HEK293 (cell line): ENCODE results near the gene ULBP3.

ENCODE experiments used
- CTCF ChIA-PET: fragments of 350-600 bp; formaldehyde crosslinking; extraction: SDS; loops from one replicate; lab custom pipeline; 2021; ENCODE audit warnings: antibody characterized with exemption; lab: Yijun Ruan, JAX
- POLR2A ChIA-PET: fragments of 300-600 bp; formaldehyde crosslinking; extraction: SDS; loops from one replicate; lab custom pipeline; 2020; ENCODE audit warnings: antibody characterized with exemption, inconsistent platforms; lab: Yijun Ruan, JAX
- H3K27ac ChIP-seq: fragments of 200-500 bp; sonication (Bioruptor generic); 2 replicates; pipeline ENCODE4 v1.5.1; 2014; ENCODE audit warnings: low read depth, low read length, control low read depth, inconsistent platforms; ENCODE audit errors: extremely low read depth
- H3K36me3 ChIP-seq, 2 experiments: fragments of 200-500 bp in 1 of 2; sonication (Bioruptor generic) in 1 of 2; 1 replicate in 1 of 2; 2 replicates in 1 of 2; pipeline ENCODE4 v1.5.1; 2014 to 2017; ENCODE audit warnings: inconsistent platforms in 2 of 2, low read length in 2 of 2; ENCODE audit not compliant: control insufficient read depth in 2 of 2, insufficient read depth in 1 of 2
- H3K4me1 ChIP-seq: fragments of 200-500 bp; sonication (Bioruptor generic); 2 replicates; pipeline ENCODE4 v1.5.1; 2014; ENCODE audit warnings: mild to moderate bottlenecking, low read length, inconsistent platforms; ENCODE audit not compliant: control insufficient read depth, insufficient read depth
- H3K4me3 ChIP-seq: 2 replicates; pipeline ENCODE4 v1.5.1; 2011; ENCODE audit warnings: low read depth, mild to moderate bottlenecking, control low read depth, low read length, moderate library complexity
- H3K9me3 ChIP-seq: fragments of 200-500 bp; sonication (Bioruptor generic); 2 replicates; pipeline ENCODE4 v1.5.1; 2014; ENCODE audit warnings: low read depth, low read length, inconsistent platforms; ENCODE audit not compliant: control insufficient read depth, insufficient read depth
- BCL11B ChIP-seq: fragments of 450-650 bp; formaldehyde crosslinking; IDR thresholded peaks from 2 replicates; pipeline ENCODE4 v1.5.1; 2016; ENCODE audit warnings: low read depth, missing biosample characterization, missing genetic modification characterization
- GLI4 ChIP-seq: fragments of 450-650 bp; formaldehyde crosslinking; IDR thresholded peaks from 2 replicates; pipeline ENCODE4 v1.5.1; 2016; ENCODE audit warnings: missing biosample characterization, missing genetic modification characterization
- GLIS1 ChIP-seq: fragments of 450-650 bp; formaldehyde crosslinking; IDR thresholded peaks from 2 replicates; pipeline ENCODE4 v1.5.1; 2016; ENCODE audit warnings: missing biosample characterization, missing genetic modification characterization
- HOXC10 ChIP-seq: sonication (generic); formaldehyde crosslinking; IDR thresholded peaks from 2 replicates; pipeline ENCODE4 v1.8.1; 2023; ENCODE audit warnings: mild to moderate bottlenecking, missing genetic modification reagents
- KLF9 ChIP-seq: fragments of 450-650 bp; formaldehyde crosslinking; IDR thresholded peaks from 2 replicates; pipeline ENCODE4 v1.5.1; 2016; ENCODE audit warnings: missing biosample characterization, missing genetic modification characterization, low read depth
- MEIS1 ChIP-seq: sonication (generic); formaldehyde crosslinking; IDR thresholded peaks from 2 replicates; pipeline ENCODE4 v1.8.1; 2022; ENCODE audit warnings: missing genetic modification reagents, mild to moderate bottlenecking, borderline replicate concordance
- SALL2 ChIP-seq: fragments of 450-650 bp; formaldehyde crosslinking; IDR thresholded peaks from 2 replicates; pipeline ENCODE4 v1.5.0; 2017; ENCODE audit warnings: missing biosample characterization, mild to moderate bottlenecking, missing genetic modification characterization, borderline replicate concordance
- SP2 ChIP-seq: fragments of 450-650 bp; formaldehyde crosslinking; IDR thresholded peaks from 2 replicates; pipeline ENCODE4 v1.5.1; 2016; ENCODE audit warnings: missing biosample characterization, missing genetic modification characterization
- ZBTB20 ChIP-seq: fragments of 450-650 bp; formaldehyde crosslinking; IDR thresholded peaks from 2 replicates; pipeline ENCODE4 v1.5.1; 2016; ENCODE audit warnings: missing biosample characterization, missing genetic modification characterization
- ZNF114 ChIP-seq: fragments of 450-650 bp; formaldehyde crosslinking; IDR thresholded peaks from 2 replicates; pipeline ENCODE4 v1.5.0; 2017; ENCODE audit warnings: missing biosample characterization, missing genetic modification characterization
- ZNF133 ChIP-seq: fragments of 450-650 bp; formaldehyde crosslinking; IDR thresholded peaks from 2 replicates; pipeline ENCODE4 v1.5.1; 2016; ENCODE audit warnings: missing biosample characterization, missing genetic modification characterization
- ZNF37A ChIP-seq: fragments of 450-650 bp; IDR thresholded peaks from 2 replicates; pipeline ENCODE4 v1.5.1; 2018; ENCODE audit warnings: missing biosample characterization, missing genetic modification characterization
- ZNF501 ChIP-seq: fragments of 450-650 bp; formaldehyde crosslinking; IDR thresholded peaks from 2 replicates; pipeline ENCODE4 v1.5.1; 2016; ENCODE audit warnings: missing biosample characterization, missing genetic modification characterization
- ZNF514 ChIP-seq: fragments of 450-650 bp; formaldehyde crosslinking; IDR thresholded peaks from 2 replicates; pipeline ENCODE4 v1.5.1; 2016; ENCODE audit warnings: missing biosample characterization, missing genetic modification characterization
- ZNF558 ChIP-seq: fragments of 450-650 bp; formaldehyde crosslinking; IDR thresholded peaks from 2 replicates; pipeline ENCODE4 v1.5.1; 2016; ENCODE audit warnings: missing biosample characterization, missing genetic modification characterization
- ZNF626 ChIP-seq: fragments of 450-650 bp; sonication (Bioruptor Pico); formaldehyde crosslinking; IDR thresholded peaks from 2 replicates; pipeline ENCODE4 v1.5.1; 2018; ENCODE audit warnings: missing biosample characterization, missing genetic modification characterization, inconsistent platforms
- ZNF660 ChIP-seq: fragments of 450-650 bp; IDR thresholded peaks from 2 replicates; pipeline ENCODE4 v1.5.1; 2018; ENCODE audit warnings: missing biosample characterization, mild to moderate bottlenecking, missing genetic modification characterization
- ZNF768 ChIP-seq: fragments of 450-650 bp; formaldehyde crosslinking; IDR thresholded peaks from 2 replicates; pipeline ENCODE4 v1.5.1; 2018; ENCODE audit warnings: missing biosample characterization, mild to moderate bottlenecking, missing genetic modification characterization
- ZNF837 ChIP-seq: fragments of 450-650 bp; formaldehyde crosslinking; IDR thresholded peaks from 2 replicates; pipeline ENCODE4 v1.5.1; 2016; ENCODE audit warnings: missing biosample characterization, missing genetic modification characterization
- ZXDB ChIP-seq: fragments of 450-650 bp; formaldehyde crosslinking; IDR thresholded peaks from 2 replicates; pipeline ENCODE4 v1.5.1; 2016; ENCODE audit warnings: missing biosample characterization, missing genetic modification characterization
- TF ChIP-seq, protein P1 (sequence below): fragments of 450-650 bp; formaldehyde crosslinking; IDR thresholded peaks from 2 replicates; pipeline ENCODE4 v1.5.1; 2016; ENCODE audit warnings: missing biosample characterization, missing genetic modification characterization
- TF ChIP-seq, protein P2 (sequence below): fragments of 450-650 bp; formaldehyde crosslinking; IDR thresholded peaks from 2 replicates; pipeline ENCODE4 v1.5.1; 2016; ENCODE audit warnings: missing biosample characterization, missing genetic modification characterization
- TF ChIP-seq, protein P3 (sequence below): fragments of 450-650 bp; formaldehyde crosslinking; IDR thresholded peaks from 2 replicates; pipeline ENCODE4 v1.5.0; 2017; ENCODE audit warnings: missing biosample characterization, missing genetic modification characterization, borderline replicate concordance
- TF ChIP-seq, protein P4 (sequence below): fragments of 450-650 bp; formaldehyde crosslinking; IDR thresholded peaks from 2 replicates; pipeline ENCODE4 v1.5.1; 2016; ENCODE audit warnings: missing biosample characterization, missing genetic modification characterization
- TF ChIP-seq, protein P5 (sequence below): fragments of 450-650 bp; formaldehyde crosslinking; IDR thresholded peaks from 2 replicates; pipeline ENCODE4 v1.5.1; 2016; ENCODE audit warnings: missing biosample characterization, missing genetic modification characterization
- TF ChIP-seq, protein P6 (sequence below): fragments of 450-650 bp; formaldehyde crosslinking; IDR thresholded peaks from 2 replicates; pipeline ENCODE4 v1.5.1; 2016; ENCODE audit warnings: missing biosample characterization, missing genetic modification characterization

Gene ULBP3

DNA sequence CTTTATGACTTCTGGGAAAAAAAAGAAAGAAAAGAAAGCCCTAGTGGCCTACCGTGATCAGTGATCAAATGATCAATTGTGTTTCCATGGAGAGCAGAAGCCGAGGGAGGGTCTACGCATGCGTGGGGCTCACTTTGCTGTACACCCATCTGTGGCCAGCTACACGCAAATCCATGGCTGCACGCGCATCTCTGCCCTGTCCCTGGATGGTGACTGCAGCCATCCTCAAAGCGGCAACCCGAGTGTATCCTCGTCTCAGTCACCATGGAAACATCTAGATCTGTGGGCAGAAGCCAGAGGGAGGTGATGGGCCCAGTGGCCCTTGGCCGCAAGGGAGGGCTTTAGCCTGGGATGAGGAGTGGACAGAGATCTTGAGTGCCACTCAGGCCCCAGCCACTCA, 785 bp upstream of the ULBP3 start:
- H3K9me3 ChIP-seq = no peaks in the 10 kb centered on the region
- POLR2A ChIA-PET = no interaction called here

DNA sequence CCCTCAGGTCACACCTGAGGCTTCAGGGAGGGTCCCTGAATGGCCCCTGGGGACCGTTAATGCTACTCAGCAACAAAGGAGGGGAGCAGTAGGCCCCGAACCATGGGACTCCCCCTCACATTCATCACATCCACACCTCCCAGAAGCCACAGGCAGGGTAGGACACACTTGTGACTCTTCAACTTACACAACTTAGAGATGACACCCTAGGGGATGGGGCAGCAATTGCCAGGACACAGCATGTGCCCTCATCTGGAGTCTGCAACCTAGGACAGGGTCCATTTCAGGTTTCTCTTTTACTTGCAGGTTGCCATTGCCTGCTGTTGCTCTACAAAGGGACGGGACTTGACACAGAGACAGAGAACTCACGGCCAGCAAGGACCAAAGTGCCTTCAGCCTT, 770 bp downstream of the ULBP3 start:
- POLR2A ChIA-PET = interaction anchor here (1.2 to 3.1 kb wide), 3 partner anchors 15 to 78 kb away, joined by 4 to 24 read pairs (median 5); partner anchors contain the start of gene PPP1R14C
- Histone ChIP-seq H3K4me1 (peaks cover 6% of the 10 kb centered on the region; the same call in 1 of the 2 replicates), H3K9me3 (no peaks in the 10 kb centered on the region), H3K27ac (no peak overlapping the region; the same call in 1 of the 2 replicates), H3K36me3 (peaks cover 0 to 35% of the 10 kb centered on the region in 2 experiments; a peak in 1 of 3 replicates), H3K4me3 (peak overlapping the region; percentile 70)
- no peak for TF ChIP-seq SP2 (tag by site-specific recombination)
- TF ChIP-seq GLI4 (tag by site-specific recombination) = no peak
- TF ChIP-seq SALL2 = no peak
- no peak for TF ChIP-seq MEIS1
- peak; percentile 57; the same call in 1 of the 2 replicates for TF ChIP-seq GLIS1 (tag by site-specific recombination)
- TF ChIP-seq, protein P1, sequence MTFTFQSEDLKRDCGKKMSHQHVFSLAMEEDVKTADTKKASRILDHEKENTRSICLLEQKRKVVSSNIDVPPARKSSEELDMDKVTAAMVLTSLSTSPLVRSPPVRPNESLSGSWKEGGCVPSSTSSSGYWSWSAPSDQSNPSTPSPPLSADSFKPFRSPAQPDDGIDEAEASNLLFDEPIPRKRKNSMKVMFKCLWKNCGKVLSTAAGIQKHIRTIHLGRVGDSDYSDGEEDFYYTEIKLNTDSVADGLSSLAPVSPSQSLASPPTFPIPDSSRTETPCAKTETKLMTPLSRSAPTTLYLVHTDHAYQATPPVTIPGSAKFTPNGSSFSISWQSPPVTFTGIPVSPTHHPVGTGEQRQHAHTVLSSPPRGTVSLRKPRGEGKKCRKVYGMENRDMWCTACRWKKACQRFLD (tag by site-specific recombination) = no peak
- CTCF ChIA-PET = interaction anchor here (0.8 to 6.8 kb wide), 5 partner anchors 12 to 269 kb away, joined by 3 to 57 read pairs (median 4); no protein-coding TSS in a partner anchor

More for the DNA sequence above, 785 bp upstream of the ULBP3 start:
- Histone ChIP-seq H3K4me1 (peaks cover 6% of the 10 kb centered on the region; the same call in 1 of the 2 replicates), H3K36me3 (peaks cover 0 to 19% of the 10 kb centered on the region in 2 experiments; a peak in 1 of 3 replicates), H3K4me3 (no peak overlapping the region), H3K27ac (no peak overlapping the region)
- CTCF ChIA-PET = interaction anchor here (0.6 to 6.8 kb wide), 5 partner anchors 10 to 931 kb away, joined by 4 to 57 read pairs (median 4); partner anchors contain the start of gene ULBP1
- TF ChIP-seq ZNF501 (tag by site-specific recombination) = no peak
- TF ChIP-seq ZNF114 (tag by site-specific recombination) = no peak
- TF ChIP-seq BCL11B (tag by site-specific recombination) = no peak
- no peak for TF ChIP-seq ZNF514 (tag by site-specific recombination)
- TF ChIP-seq, protein P2, sequence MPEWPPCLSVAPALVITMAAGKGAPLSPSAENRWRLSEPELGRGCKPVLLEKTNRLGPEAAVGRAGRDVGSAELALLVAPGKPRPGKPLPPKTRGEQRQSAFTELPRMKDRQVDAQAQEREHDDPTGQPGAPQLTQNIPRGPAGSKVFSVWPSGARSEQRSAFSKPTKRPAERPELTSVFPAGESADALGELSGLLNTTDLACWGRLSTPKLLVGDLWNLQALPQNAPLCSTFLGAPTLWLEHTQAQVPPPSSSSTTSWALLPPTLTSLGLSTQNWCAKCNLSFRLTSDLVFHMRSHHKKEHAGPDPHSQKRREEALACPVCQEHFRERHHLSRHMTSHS (tag by site-specific recombination) = no peak
- TF ChIP-seq ZNF660 (tag by site-specific recombination) = no peak
- TF ChIP-seq, protein P3, sequence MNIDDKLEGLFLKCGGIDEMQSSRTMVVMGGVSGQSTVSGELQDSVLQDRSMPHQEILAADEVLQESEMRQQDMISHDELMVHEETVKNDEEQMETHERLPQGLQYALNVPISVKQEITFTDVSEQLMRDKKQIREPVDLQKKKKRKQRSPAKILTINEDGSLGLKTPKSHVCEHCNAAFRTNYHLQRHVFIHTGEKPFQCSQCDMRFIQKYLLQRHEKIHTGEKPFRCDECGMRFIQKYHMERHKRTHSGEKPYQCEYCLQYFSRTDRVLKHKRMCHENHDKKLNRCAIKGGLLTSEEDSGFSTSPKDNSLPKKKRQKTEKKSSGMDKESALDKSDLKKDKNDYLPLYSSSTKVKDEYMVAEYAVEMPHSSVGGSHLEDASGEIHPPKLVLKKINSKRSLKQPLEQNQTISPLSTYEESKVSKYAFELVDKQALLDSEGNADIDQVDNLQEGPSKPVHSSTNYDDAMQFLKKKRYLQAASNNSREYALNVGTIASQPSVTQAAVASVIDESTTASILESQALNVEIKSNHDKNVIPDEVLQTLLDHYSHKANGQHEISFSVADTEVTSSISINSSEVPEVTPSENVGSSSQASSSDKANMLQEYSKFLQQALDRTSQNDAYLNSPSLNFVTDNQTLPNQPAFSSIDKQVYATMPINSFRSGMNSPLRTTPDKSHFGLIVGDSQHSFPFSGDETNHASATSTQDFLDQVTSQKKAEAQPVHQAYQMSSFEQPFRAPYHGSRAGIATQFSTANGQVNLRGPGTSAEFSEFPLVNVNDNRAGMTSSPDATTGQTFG = no peak
- TF ChIP-seq ZNF837 (tag by site-specific recombination) = no peak
- TF ChIP-seq, protein P4, sequence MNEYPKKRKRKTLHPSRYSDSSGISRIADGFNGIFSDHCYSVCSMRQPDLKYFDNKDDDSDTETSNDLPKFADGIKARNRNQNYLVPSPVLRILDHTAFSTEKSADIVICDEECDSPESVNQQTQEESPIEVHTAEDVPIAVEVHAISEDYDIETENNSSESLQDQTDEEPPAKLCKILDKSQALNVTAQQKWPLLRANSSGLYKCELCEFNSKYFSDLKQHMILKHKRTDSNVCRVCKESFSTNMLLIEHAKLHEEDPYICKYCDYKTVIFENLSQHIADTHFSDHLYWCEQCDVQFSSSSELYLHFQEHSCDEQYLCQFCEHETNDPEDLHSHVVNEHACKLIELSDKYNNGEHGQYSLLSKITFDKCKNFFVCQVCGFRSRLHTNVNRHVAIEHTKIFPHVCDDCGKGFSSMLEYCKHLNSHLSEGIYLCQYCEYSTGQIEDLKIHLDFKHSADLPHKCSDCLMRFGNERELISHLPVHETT (tag by site-specific recombination) = no peak
- TF ChIP-seq ZNF626 (tag by site-specific recombination) = no peak
- TF ChIP-seq, protein P5, sequence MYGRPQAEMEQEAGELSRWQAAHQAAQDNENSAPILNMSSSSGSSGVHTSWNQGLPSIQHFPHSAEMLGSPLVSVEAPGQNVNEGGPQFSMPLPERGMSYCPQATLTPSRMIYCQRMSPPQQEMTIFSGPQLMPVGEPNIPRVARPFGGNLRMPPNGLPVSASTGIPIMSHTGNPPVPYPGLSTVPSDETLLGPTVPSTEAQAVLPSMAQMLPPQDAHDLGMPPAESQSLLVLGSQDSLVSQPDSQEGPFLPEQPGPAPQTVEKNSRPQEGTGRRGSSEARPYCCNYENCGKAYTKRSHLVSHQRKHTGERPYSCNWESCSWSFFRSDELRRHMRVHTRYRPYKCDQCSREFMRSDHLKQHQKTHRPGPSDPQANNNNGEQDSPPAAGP (tag by site-specific recombination) = no peak
- no peak for TF ChIP-seq ZBTB20 (tag by site-specific recombination)
- no peak for TF ChIP-seq ZXDB (tag by site-specific recombination)
- no peak for TF ChIP-seq ZNF768 (tag by site-specific recombination)
- no peak for TF ChIP-seq ZNF37A
- TF ChIP-seq ZNF133 (tag by site-specific recombination) = no peak
- no peak for TF ChIP-seq ZNF558 (tag by site-specific recombination)
- no peak for TF ChIP-seq HOXC10 (CRISPR knock-in tag)
- TF ChIP-seq KLF9 = no peak
- TF ChIP-seq, protein P6, sequence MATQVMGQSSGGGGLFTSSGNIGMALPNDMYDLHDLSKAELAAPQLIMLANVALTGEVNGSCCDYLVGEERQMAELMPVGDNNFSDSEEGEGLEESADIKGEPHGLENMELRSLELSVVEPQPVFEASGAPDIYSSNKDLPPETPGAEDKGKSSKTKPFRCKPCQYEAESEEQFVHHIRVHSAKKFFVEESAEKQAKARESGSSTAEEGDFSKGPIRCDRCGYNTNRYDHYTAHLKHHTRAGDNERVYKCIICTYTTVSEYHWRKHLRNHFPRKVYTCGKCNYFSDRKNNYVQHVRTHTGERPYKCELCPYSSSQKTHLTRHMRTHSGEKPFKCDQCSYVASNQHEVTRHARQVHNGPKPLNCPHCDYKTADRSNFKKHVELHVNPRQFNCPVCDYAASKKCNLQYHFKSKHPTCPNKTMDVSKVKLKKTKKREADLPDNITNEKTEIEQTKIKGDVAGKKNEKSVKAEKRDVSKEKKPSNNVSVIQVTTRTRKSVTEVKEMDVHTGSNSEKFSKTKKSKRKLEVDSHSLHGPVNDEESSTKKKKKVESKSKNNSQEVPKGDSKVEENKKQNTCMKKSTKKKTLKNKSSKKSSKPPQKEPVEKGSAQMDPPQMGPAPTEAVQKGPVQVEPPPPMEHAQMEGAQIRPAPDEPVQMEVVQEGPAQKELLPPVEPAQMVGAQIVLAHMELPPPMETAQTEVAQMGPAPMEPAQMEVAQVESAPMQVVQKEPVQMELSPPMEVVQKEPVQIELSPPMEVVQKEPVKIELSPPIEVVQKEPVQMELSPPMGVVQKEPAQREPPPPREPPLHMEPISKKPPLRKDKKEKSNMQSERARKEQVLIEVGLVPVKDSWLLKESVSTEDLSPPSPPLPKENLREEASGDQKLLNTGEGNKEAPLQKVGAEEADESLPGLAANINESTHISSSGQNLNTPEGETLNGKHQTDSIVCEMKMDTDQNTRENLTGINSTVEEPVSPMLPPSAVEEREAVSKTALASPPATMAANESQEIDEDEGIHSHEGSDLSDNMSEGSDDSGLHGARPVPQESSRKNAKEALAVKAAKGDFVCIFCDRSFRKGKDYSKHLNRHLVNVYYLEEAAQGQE (tag by site-specific recombination) = no peak
- TF ChIP-seq, all 188 proteins: peak for 0
